SK-N-SH (cell line): ENCODE results near the gene SLC1A3. TPM values are rescaled to one million over a fixed set of nuclear protein-coding genes. Genes with fewer than 3 reads are reported as not detected.

ENCODE experiments used
- CTCF ChIA-PET: fragments of 300-600, 350-600 bp; formaldehyde crosslinking; extraction: SDS; loops from one replicate; lab custom pipeline; 2021; lab: Yijun Ruan, JAX
- POLR2A ChIA-PET: fragments of 350-600 bp; sonication (Branson Sonifier 250); formaldehyde crosslinking; extraction: SDS; loops from one replicate; lab custom pipeline; 2020; ENCODE audit warnings: antibody characterized with exemption, inconsistent platforms; lab: Yijun Ruan, JAX
- DNase-seq: peaks from one replicate; pipeline ENCODE4 v3.0.0; 2012
- H2AFZ ChIP-seq: fragments of 200-600 bp; sonication (generic); 2 replicates; pipeline ENCODE4 v1.8.1; 2016; ENCODE audit warnings: antibody characterized with exemption, mild to moderate bottlenecking, low read depth
- H3F3A ChIP-seq: fragments of 200-600 bp; sonication (generic); replicated peaks from 2 replicates; pipeline ENCODE3; 2016; ENCODE audit warnings: antibody characterized with exemption, mild to moderate bottlenecking; ENCODE audit not compliant: insufficient read depth
- H3K27ac ChIP-seq, 2 experiments: fragments of 200-500 bp in 1 of 2; fragments of 200-600 bp in 1 of 2; sonication (Bioruptor generic) in 1 of 2; sonication (generic), shearing (Covaris generic) in 1 of 2; 2 replicates each; pipeline versions ENCODE4 v1.5.1 to v1.6.1; 2014 to 2016; ENCODE audit warnings: low read depth in 2 of 2, inconsistent platforms in 1 of 2, low read length in 1 of 2, mild to moderate bottlenecking in 1 of 2, mixed read lengths in 1 of 2
- H3K27me3 ChIP-seq: fragments of 200-600 bp; sonication (generic), shearing (Covaris generic); 2 replicates; pipeline ENCODE4 v1.6.1; 2016; ENCODE audit warnings: mixed run types; ENCODE audit not compliant: insufficient read depth
- H3K36me3 ChIP-seq, 2 experiments: fragments of 200-500 bp in 1 of 2; fragments of 200-600 bp in 1 of 2; sonication (Bioruptor generic) in 1 of 2; sonication (generic) in 1 of 2; replicated peaks in 1 of 2; 2 replicates each; pipeline versions ENCODE3 to v1.5.1; 2014 to 2016; ENCODE audit warnings: low read length in 1 of 2, mild to moderate bottlenecking in 1 of 2; ENCODE audit not compliant: insufficient read depth in 2 of 2, control insufficient read depth in 1 of 2
- H3K4me1 ChIP-seq, 2 experiments: fragments of 200-500 bp in 1 of 2; fragments of 200-600 bp in 1 of 2; sonication (Bioruptor generic) in 1 of 2; sonication (generic), shearing (Covaris generic) in 1 of 2; 2 replicates each; pipeline versions ENCODE4 v1.5.1 to v1.6.1; 2014 to 2016; ENCODE audit warnings: low read depth in 1 of 2, low read length in 1 of 2, mixed run types in 1 of 2; ENCODE audit not compliant: insufficient read depth in 2 of 2, control insufficient read depth in 1 of 2
- H3K4me2 ChIP-seq: fragments of 200-600 bp; sonication (generic), shearing (Covaris generic); 2 replicates; pipeline ENCODE4 v1.6.1; 2017; ENCODE audit warnings: mixed run types
- H3K4me3 ChIP-seq, 2 experiments: fragments of 200-500 bp in 1 of 2; fragments of 200-600 bp in 1 of 2; sonication (Bioruptor generic) in 1 of 2; sonication (generic), shearing (Covaris generic) in 1 of 2; 2 replicates each; pipeline versions ENCODE4 v1.5.1 to v1.8.1; 2014 to 2016; ENCODE audit warnings: low read depth in 2 of 2, inconsistent platforms in 1 of 2, low read length in 1 of 2, mild to moderate bottlenecking in 1 of 2, mixed read lengths in 1 of 2, moderate library complexity in 1 of 2
- H3K79me2 ChIP-seq: fragments of 200-600 bp; sonication (generic); 2 replicates; pipeline ENCODE4 v1.8.1; 2017; ENCODE audit warnings: mild to moderate bottlenecking; ENCODE audit not compliant: insufficient read depth
- H3K9ac ChIP-seq: fragments of 200-600 bp; sonication (generic); 2 replicates; pipeline ENCODE4 v1.6.1; 2017; ENCODE audit warnings: mixed run types
- H3K9me2 ChIP-seq: fragments of 200-600 bp; sonication (generic); 2 replicates; pipeline ENCODE4 v1.6.1; 2017; ENCODE audit warnings: mixed run types
- H3K9me3 ChIP-seq: fragments of 200-600 bp; sonication (generic); 2 replicates; pipeline ENCODE4 v1.6.1; 2017; ENCODE audit warnings: mixed run types, mild to moderate bottlenecking, moderate library complexity
- H4K20me1 ChIP-seq: fragments of 200-600 bp; sonication (generic); 2 replicates; pipeline ENCODE4 v1.6.1; 2017; ENCODE audit warnings: mild to moderate bottlenecking, mixed run types; ENCODE audit not compliant: insufficient read depth
- CTCF ChIP-seq: fragments of 200-600 bp; sonication (generic); IDR thresholded peaks from 2 replicates; pipeline ENCODE4 v1.6.1; 2017; ENCODE audit warnings: antibody characterized with exemption, mild to moderate bottlenecking, moderate library complexity
- ELF1 ChIP-seq: IDR thresholded peaks from 2 replicates; pipeline ENCODE4 v1.4.0; 2012
- EP300 ChIP-seq, 2 experiments: IDR thresholded peaks; 2 replicates each; pipeline versions ENCODE4 v1.4.0 to v1.6.1; 2012; ENCODE audit warnings: borderline replicate concordance in 1 of 2, low read depth in 1 of 2, low read length in 1 of 2
- FOXJ3 ChIP-seq: sonication (generic); formaldehyde crosslinking; IDR thresholded peaks from 2 replicates; pipeline ENCODE4 v1.5.1; 2020; ENCODE audit warnings: mild to moderate bottlenecking, missing genetic modification reagents
- FOXM1 ChIP-seq: IDR thresholded peaks from 2 replicates; pipeline ENCODE4 v1.4.0; 2012; ENCODE audit warnings: low read depth, mild to moderate bottlenecking
- GABPA ChIP-seq: IDR thresholded peaks from 2 replicates; pipeline ENCODE4 v1.4.0; 2012; ENCODE audit warnings: low read depth, mild to moderate bottlenecking
- GATA2 ChIP-seq: sonication (generic); formaldehyde crosslinking; IDR thresholded peaks from 2 replicates; pipeline ENCODE4 v1.5.0; 2020; ENCODE audit warnings: mild to moderate bottlenecking, missing genetic modification reagents
- IRF3 ChIP-seq: fragments of 150-350 bp; IDR thresholded peaks from 2 replicates; pipeline ENCODE4 v1.6.1; 2016; ENCODE audit warnings: mild to moderate bottlenecking, low read depth, low read length
- MAX ChIP-seq: IDR thresholded peaks from 2 replicates; pipeline ENCODE4 v1.4.0; 2012; ENCODE audit warnings: low read depth
- MXI1 ChIP-seq: IDR thresholded peaks from 2 replicates; pipeline ENCODE4 v1.6.1; 2012; ENCODE audit warnings: mild to moderate bottlenecking, low read depth, low read length, improper control_type of control experiment
- NFIC ChIP-seq: IDR thresholded peaks from 2 replicates; pipeline ENCODE4 v1.4.0; 2012; ENCODE audit warnings: borderline replicate concordance
- PBX3 ChIP-seq: IDR thresholded peaks from 2 replicates; pipeline ENCODE4; 2012
- POLR2AphosphoS5 ChIP-seq: IDR thresholded peaks from 2 replicates; pipeline ENCODE4 v1.6.1; 2012; ENCODE audit warnings: low read depth, low read length
- RCOR1 ChIP-seq: fragments of 150-350 bp; IDR thresholded peaks from 2 replicates; pipeline ENCODE4 v1.6.1; 2017; ENCODE audit warnings: antibody characterized with exemption, low read length
- REST ChIP-seq: IDR thresholded peaks from 2 replicates; pipeline ENCODE4 v1.6.1; 2012; ENCODE audit warnings: mild to moderate bottlenecking, low read depth, low read length, moderate library complexity
- RFX5 ChIP-seq: IDR thresholded peaks from 2 replicates; pipeline ENCODE4 v1.6.1; 2012; ENCODE audit warnings: mild to moderate bottlenecking, improper control_type of control experiment, low read length
- TCF12 ChIP-seq: IDR thresholded peaks from 2 replicates; pipeline ENCODE4 v1.4.0; 2012
- ZBTB33 ChIP-seq: IDR thresholded peaks from 2 replicates; pipeline ENCODE4 v1.4.0; 2012; ENCODE audit warnings: low read depth, borderline replicate concordance
- WGBS: methylation state at CpG from one replicate; pipeline ENCODE4 v1.1.6; 2017; ENCODE audit warnings: low lambda C conversion rate; 5-methylcytosine and 5-hydroxymethylcytosine counted together
- polyA plus RNA-seq, 3 experiments: library from polyadenylated mRNA; depleted of rRNA; stranded (reverse); fragments of >200 nt; gene quantifications; 2 replicates each; pipeline ENCODE4 v1.2.3, GENCODE V29; 2012

The SLC1A3 gene
- polyA plus RNA-seq, 1 of the 3 experiments (the other 2 are of a cell fraction), result not detected

- Histone ChIP-seq H2AFZ (no peak overlapping the region), H3K27ac (no peak overlapping the region), H3K4me2 (no peak overlapping the region), H3K36me3 (no peaks in the 10 kb centered on the region), H3K9ac (no peak overlapping the region), H3K27me3 (peaks cover 30% of the 10 kb centered on the region; the same call in 1 of the 2 replicates), H3K4me1 (no peaks in the 10 kb centered on the region), H3K4me3 (no peak overlapping the region), H3K9me3 (no peaks in the 10 kb centered on the region), H4K20me1 (no peaks in the 10 kb centered on the region), H3K79me2 (no peaks in the 10 kb centered on the region), H3K9me2 (no peaks in the 10 kb centered on the region), H3F3A (no peaks in the 10 kb centered on the region)
- ChIA-PET CTCF (interaction anchor here (0.9 to 2.1 kb wide), 3 partner anchors 53 to 68 kb away, joined by 3 to 7 read pairs (median 4); no protein-coding TSS in a partner anchor), POLR2A (no interaction called here)
- TF ChIP-seq GABPA (no peak), RCOR1 (no peak), FOXJ3 (CRISPR knock-in tag) (no peak), GATA2 (CRISPR knock-in tag) (no peak), MXI1 (no peak), EP300 (IDR thresholded peaks at IDR 0.05; ENCODE audit: borderline replicate concordance in 1 of 2, low read depth in 1 of 2, low read length in 1 of 2) (no peak), FOXM1 (no peak), TCF12 (no peak), NFIC (no peak)
- WGBS, result 0% methylated on average over 4 of the region's 4 CpGs
- DNase-seq, result no peak
Observed at GRCh38 chr5:36638056-36638455, 31.6 kb downstream of the SLC1A3 start.

- peaks cover 25% of the 10 kb centered on the region; the same call in 1 of the 2 replicates for H3K27me3 ChIP-seq
- no peak overlapping the region for H3K4me3 ChIP-seq
- no peaks in the 10 kb centered on the region for H3K36me3 ChIP-seq
- 3% methylated on average over 1 of the region's 1 CpG for WGBS
- H3K9ac ChIP-seq, result no peak overlapping the region
- POLR2A ChIA-PET, result interaction anchor here (1.2 kb wide), 1 partner anchor 43 kb away, joined by 3 read pairs; no protein-coding TSS in a partner anchor
- H3F3A ChIP-seq, result no peaks in the 10 kb centered on the region
- no peaks in the 10 kb centered on the region for H3K4me1 ChIP-seq
- CTCF ChIA-PET, result interaction anchor here (0.6 to 1.6 kb wide), 2 partner anchors 11 to 89 kb away, joined by 3 to 5 read pairs; no protein-coding TSS in a partner anchor
- TF ChIP-seq RFX5, result no peak
- no peak for TF ChIP-seq IRF3
- TF ChIP-seq MAX, result no peak
- no peak for TF ChIP-seq MXI1
- no peak for TF ChIP-seq FOXM1
- no peak for TF ChIP-seq PBX3
- TF ChIP-seq GATA2 (CRISPR knock-in tag), result no peak
- no peak for TF ChIP-seq CTCF
- TF ChIP-seq NFIC, result no peak
- TF ChIP-seq REST, result no peak
- TF ChIP-seq ZBTB33, result no peak
- no peak for TF ChIP-seq ELF1
- no peak for TF ChIP-seq POLR2AphosphoS5
- no peak overlapping the region for H3K27ac ChIP-seq
- no peak overlapping the region for H3K4me2 ChIP-seq
- H3K79me2 ChIP-seq, result no peaks in the 10 kb centered on the region
- no peaks in the 10 kb centered on the region for H4K20me1 ChIP-seq
- DNase-seq, result no peak
- no peaks in the 10 kb centered on the region for H3K9me3 ChIP-seq
- H3K9me2 ChIP-seq, result no peaks in the 10 kb centered on the region
- H2AFZ ChIP-seq, result no peak overlapping the region
Observed at GRCh38 chr5:36640949-36641348, 34.5 kb downstream of the SLC1A3 start.
